Endothelial cell of umbilical vein (primary cell): Measurements from ENCODE around the gene FGD5. TPM values are rescaled to one million over a fixed set of nuclear protein-coding genes. Genes with fewer than 3 reads are reported as not detected.
A peak's percentile ranks its signal among the peaks of the same experiment; 100 is the strongest.

Source experiments
- BruUV-seq: library from RNA; stranded (reverse); fragments of 400-500 nt; replicated peaks from 2 replicates; lab custom pipeline; 2021; lab: Mats Ljungman, UMichigan
- CTCF ChIA-PET: fragments of 300-600, 350-600 bp; sonication (Branson Sonifier 250); formaldehyde crosslinking; loops from one replicate; lab custom pipeline; 2021; ENCODE audit warnings: antibody characterized with exemption, inconsistent platforms; lab: Charles Lee
- POLR2A ChIA-PET: fragments of 300-600, 350-600 bp; sonication (Branson Sonifier 250); formaldehyde crosslinking; loops from one replicate; lab custom pipeline; 2021; ENCODE audit warnings: antibody characterized with exemption, inconsistent platforms; lab: Charles Lee
- DNase-seq: peaks from one replicate; pipeline ENCODE4 v3.0.0-alpha.2; 2011; ENCODE audit warnings: low read depth, low spot score
- FAIRE-seq: peaks from 2 replicates; lab custom pipeline; 2011; peaks lifted over from hg19 to GRCh38; lab: Jason Lieb, UNC
- H2AFZ ChIP-seq: 2 replicates; pipeline ENCODE4 v1.6.0; 2012; ENCODE audit warnings: low read depth, low read length, control low read depth, inconsistent platforms
- H3K27ac ChIP-seq: 2 replicates; pipeline ENCODE4 v1.5.1; 2011; ENCODE audit warnings: low read depth, mild to moderate bottlenecking, control low read depth, low read length, moderate library complexity; ENCODE audit not compliant: insufficient read depth
- H3K27me3 ChIP-seq, 2 experiments: 2 replicates each; pipeline versions ENCODE4 v1.6.0 to v1.6.1; 2011; ENCODE audit warnings: low read length in 2 of 2, mixed read lengths in 1 of 2; ENCODE audit not compliant: control insufficient read depth in 2 of 2, insufficient read depth in 2 of 2
- H3K36me3 ChIP-seq, 2 experiments: 2 replicates in 1 of 2; 3 replicates in 1 of 2; pipeline ENCODE4 v1.5.1; 2011; ENCODE audit warnings: low read length in 2 of 2, mild to moderate bottlenecking in 1 of 2, moderate library complexity in 1 of 2; ENCODE audit not compliant: control insufficient read depth in 2 of 2, insufficient read depth in 2 of 2; ENCODE audit errors: extremely low read depth in 1 of 2
- H3K4me1 ChIP-seq: 3 replicates; pipeline ENCODE4 v1.5.1; 2011; ENCODE audit warnings: mild to moderate bottlenecking, low read length; ENCODE audit not compliant: control insufficient read depth, insufficient read depth; ENCODE audit errors: extremely low read depth
- H3K4me2 ChIP-seq: 2 replicates; pipeline ENCODE4 v1.6.1; 2011; ENCODE audit warnings: low read length, control low read depth, mixed read lengths; ENCODE audit not compliant: insufficient read depth
- H3K4me3 ChIP-seq, 3 experiments: fragments of 200-600 bp in 1 of 3; sonication (generic), shearing (Covaris generic) in 1 of 3; replicated peaks in 1 of 3; 2 replicates each; pipeline ENCODE4 v1.5.1; 2011 to 2016; ENCODE audit warnings: control low read depth in 3 of 3, low read length in 3 of 3, mild to moderate bottlenecking in 2 of 3, inconsistent platforms in 1 of 3, low read depth in 1 of 3, moderate library complexity in 1 of 3; ENCODE audit not compliant: insufficient read depth in 1 of 3
- H3K79me2 ChIP-seq: 2 replicates; pipeline ENCODE4 v1.6.0; 2012; ENCODE audit warnings: low read length, inconsistent platforms; ENCODE audit not compliant: control insufficient read depth, insufficient read depth
- H3K9ac ChIP-seq: replicated peaks from 2 replicates; pipeline ENCODE3; 2011; ENCODE audit warnings: low read length, control low read depth; ENCODE audit not compliant: insufficient read depth; ENCODE audit errors: extremely low read depth
- H3K9me1 ChIP-seq: replicated peaks from 3 replicates; pipeline ENCODE4 v1.6.0; 2011; ENCODE audit warnings: mild to moderate bottlenecking, low read length; ENCODE audit not compliant: control insufficient read depth, insufficient read depth; ENCODE audit errors: extremely low read depth
- H3K9me3 ChIP-seq: replicated peaks from 2 replicates; pipeline ENCODE4 v1.5.1; 2012; ENCODE audit warnings: low read length, inconsistent platforms; ENCODE audit not compliant: control insufficient read depth, insufficient read depth
- H4K20me1 ChIP-seq: replicated peaks from 2 replicates; pipeline ENCODE3; 2011; ENCODE audit warnings: mild to moderate bottlenecking, low read length; ENCODE audit not compliant: control insufficient read depth, insufficient read depth; ENCODE audit errors: extremely low read depth
- CTCF ChIP-seq, 2 donors: IDR thresholded peaks; 1 replicate in 1 of 2; 2 replicates in 1 of 2; pipeline ENCODE4 v1.5.1; 2011; ENCODE audit warnings: low read length in 2 of 2, mild to moderate bottlenecking in 2 of 2, moderate library complexity in 2 of 2, control low read depth in 1 of 2, inconsistent platforms in 1 of 2, low read depth in 1 of 2; ENCODE audit not compliant: insufficient read depth in 1 of 2; ENCODE audit errors: extremely low read depth in 1 of 2
- EZH2 ChIP-seq: IDR thresholded peaks from 2 replicates; pipeline ENCODE4 v1.6.1; 2012; ENCODE audit warnings: borderline replicate concordance, low read depth, mild to moderate bottlenecking, moderate library complexity, low read length, inconsistent platforms; ENCODE audit not compliant: severe bottlenecking
- FOS ChIP-seq: IDR thresholded peaks from 2 replicates; pipeline ENCODE4 v1.6.1; 2011; ENCODE audit warnings: mild to moderate bottlenecking, low read length, moderate library complexity, borderline replicate concordance; ENCODE audit not compliant: insufficient read depth
- GATA2 ChIP-seq: IDR thresholded peaks from 2 replicates; pipeline ENCODE4 v1.7.0; 2011; ENCODE audit warnings: low read depth, mild to moderate bottlenecking, moderate library complexity, mixed read lengths, low read length; ENCODE audit not compliant: insufficient read length, insufficient read depth
- JUN ChIP-seq: IDR thresholded peaks from 2 replicates; pipeline ENCODE4 v1.6.1; 2011; ENCODE audit warnings: borderline replicate concordance, low read depth; ENCODE audit not compliant: insufficient read length, insufficient read depth
- MAX ChIP-seq: IDR thresholded peaks from 2 replicates; pipeline ENCODE4 v1.6.1; 2011; ENCODE audit not compliant: insufficient read depth, insufficient read length
- MYC ChIP-seq: IDR thresholded peaks from one replicate; pipeline ENCODE4 v1.6.1; 2011; ENCODE audit warnings: mild to moderate bottlenecking, low read depth, low read length
- POLR2A ChIP-seq: IDR thresholded peaks from 2 replicates; pipeline ENCODE4 v1.6.1; 2012; ENCODE audit warnings: low read depth, mild to moderate bottlenecking, control low read depth, low read length
- POLR2AphosphoS5 ChIP-seq: IDR thresholded peaks from 2 replicates; pipeline ENCODE4 v1.6.1; 2012; ENCODE audit warnings: low read depth, mild to moderate bottlenecking, control low read depth, low read length, moderate library complexity; ENCODE audit not compliant: insufficient read depth
- dilution Hi-C: fragments of 300-500 bp; cut with MboI; formaldehyde crosslinking; loops from one replicate; pipeline ENCODE4 v1.15.0; 2019; ENCODE audit warnings: low sequenced_read_pairs; ENCODE audit not compliant: extremely low pct_ligation_motif_present
- intact Hi-C: fragments of 100-400 bp; cut with micrococcal nuclease; formaldehyde crosslinking; loops from one replicate; pipeline ENCODE4 v1.10.0; 2022
- polyA plus RNA-seq, 4 experiments: library from polyadenylated mRNA; depleted of rRNA in 3 of 4; stranded (reverse) in 3 of 4; unstranded in 1 of 4; fragments of >200 nt; gene quantifications; 2 replicates each; pipeline versions ENCODE4 v1.2.1 to v1.2.3, GENCODE V29; 2011 to 2012; ENCODE audit warnings: missing spikeins in 1 of 4
- total RNA-seq: library from RNA; stranded (reverse); gene quantifications from 2 replicates; pipeline ENCODE4 v1.2.3, GENCODE V29; 2021

Gene FGD5
- total and polyA plus RNA-seq, 2 donors (not counting 3 experiments of a cell fraction or from before 2014, with no cell fraction given) = 49.6 to 134 TPM

- DNase-seq (peak; percentile 90), FAIRE-seq (no peak)
- H3K4me2 ChIP-seq = peak overlapping the region; percentile 62
- intact Hi-C loops = loop anchor here (1.0 to 10.0 kb wide), 3 partner anchors 8 to 369 kb away; no protein-coding TSS in a partner anchor
- H3K27ac ChIP-seq = peak overlapping the region; percentile 93
- no peaks in the 10 kb centered on the region for H4K20me1 ChIP-seq
- no peaks in the 10 kb centered on the region for H3K79me2 ChIP-seq
- peak overlapping the region in 1 of 3 experiments; percentile 13 for H3K4me3 ChIP-seq
- H3K9ac ChIP-seq = peak overlapping the region; percentile 80
- H3K4me1 ChIP-seq = peaks cover 42% of the 10 kb centered on the region
- no peaks in the 10 kb centered on the region for H3K9me1 ChIP-seq
- dilution Hi-C loops = no loop called here
- ChIA-PET CTCF (interaction anchor here (1.0 to 1.3 kb wide), 4 partner anchors 10 to 59 kb away, joined by 3 to 6 read pairs (median 3); no protein-coding TSS in a partner anchor), POLR2A (no interaction called here)
- TF ChIP-seq POLR2AphosphoS5 (peak; percentile 66), MYC (no peak), POLR2A (peak; percentile 52)
- BruUV-seq = no TSS peak
- no peaks in the 10 kb centered on the region for H3K9me3 ChIP-seq
- no peaks in the 10 kb centered on the region for H3K36me3 ChIP-seq
- H3K27me3 ChIP-seq = no peaks in the 10 kb centered on the region
- peak overlapping the region; percentile 18 for H2AFZ ChIP-seq
Observed at GRCh38 chr3:14803981-14804834, 14.6 kb upstream of the FGD5 start.

GRCh38 chr3:14804835-14805780 is 13.7 kb upstream of the FGD5 start:
- Histone ChIP-seq H3K9ac (peak overlapping the region; percentile 80), H3K4me3 (no peak overlapping the region), H3K9me3 (no peaks in the 10 kb centered on the region), H4K20me1 (no peaks in the 10 kb centered on the region), H3K36me3 (no peaks in the 10 kb centered on the region), H3K9me1 (no peaks in the 10 kb centered on the region), H3K4me1 (peaks cover 48% of the 10 kb centered on the region), H3K27ac (peak overlapping the region; percentile 93), H3K27me3 (no peaks in the 10 kb centered on the region), H3K4me2 (peak overlapping the region; percentile 62), H3K79me2 (no peaks in the 10 kb centered on the region), H2AFZ (peak overlapping the region; percentile 0)
- FAIRE-seq = peak; percentile 57
- intact Hi-C loops (loop anchor here (1.0 to 10.0 kb wide), 3 partner anchors 7 to 370 kb away; no protein-coding TSS in a partner anchor), dilution Hi-C loops (no loop called here)
- BruUV-seq = no TSS peak
- ChIA-PET POLR2A (no interaction called here), CTCF (interaction anchor here (1.0 kb wide), 2 partner anchors 9 to 58 kb away, joined by 3 to 6 read pairs; no protein-coding TSS in a partner anchor)
- DNase-seq = peak; percentile 41
- TF ChIP-seq MYC (no peak), JUN (no peak), CTCF (IDR thresholded peaks at IDR 0.05; ENCODE audit: extremely low read depth in 1 of 2, insufficient read depth in 1 of 2, low read depth in 1 of 2, low read length in 2 of 2) (no peak), MAX (no peak), POLR2A (no peak), EZH2 (no peak), POLR2AphosphoS5 (no peak), GATA2 (no peak), FOS (no peak)
